DMS 273 (cell line): ENCODE data around the gene DCAF12L1.

Experiments
- DNase-seq: peaks from one replicate; lab custom pipeline; 2025; ENCODE audit not compliant: unreplicated experiment; lab: John Stamatoyannopoulos, UW

The DCAF12L1 gene

GRCh38 chrX:126552313-126553022 lies at the start of gene DCAF12L1:
Gene DCAF12L1, minus strand, starts transcription at chrX:126552814. Its CDS starts 206 bp downstream, at chrX:126552608.
- no peak for DNase-seq

GRCh38 chrX:126580877-126581276 lies 28.3 kb upstream of the DCAF12L1 start:
- DNase-seq, result no peak

- no peak for DNase-seq
Observed at GRCh38 chrX:126575911-126576310, 23.3 kb upstream of the DCAF12L1 start.

- DNase-seq, result no peak
Observed at GRCh38 chrX:126557151-126557550, 4.5 kb upstream of the DCAF12L1 start.

- DNase-seq, result no peak
Observed at GRCh38 chrX:126551725-126552312, 795 bp downstream of the DCAF12L1 start.

- no peak for DNase-seq
Observed at GRCh38 chrX:126551306-126551705, 1.3 kb downstream of the DCAF12L1 start.

GRCh38 chrX:126550816-126551215 lies 1.8 kb downstream of the DCAF12L1 start:
- no peak for DNase-seq

GRCh38 chrX:126509923-126510322 lies 42.7 kb downstream of the DCAF12L1 start:
- DNase-seq, result no peak
